ENCODE measurements around the gene BTN2A1. TPM values are rescaled to one million over a fixed set of nuclear protein-coding genes. Genes with fewer than 3 reads are reported as not detected.
A peak's percentile ranks its signal among the peaks of the same experiment; 100 is the strongest.
"Not testable (repeated sequence)": the region's sequence is repeated elsewhere in the genome, so short reads cannot be mapped to it uniquely, and the experiment has no call there.

Gene BTN2A1
- polyA plus RNA-seq, 1 of the 3 experiments (the other 2 are of a cell fraction) = 21.2 TPM

GRCh38 chr6:26457264-26457805, 420 bp upstream of the BTN2A1 start:
- peak; percentile 51 for DNase-seq
- peak overlapping the region; percentile 80 for H3K9ac ChIP-seq
- ChIA-PET CTCF (no interaction called here), POLR2A (no interaction called here)
- no peaks in the 10 kb centered on the region for H3K27me3 ChIP-seq (ENCODE audit: insufficient read depth)
- H3K4me1 ChIP-seq (ENCODE audit: control insufficient read depth in 1 of 2, insufficient read depth in 2 of 2, low read depth in 1 of 2, low read length in 1 of 2) = peaks cover 13 to 18% of the 10 kb centered on the region in 2 experiments; a peak in 1 of 4 replicates
- no peak for TF ChIP-seq RXRA (IDR thresholded peaks at IDR 0.05; ENCODE audit: borderline replicate concordance, low read depth)
- TF ChIP-seq RCOR1 (IDR thresholded peaks at IDR 0.05; ENCODE audit: low read length) = no peak
- no peaks in the 10 kb centered on the region for H3K9me2 ChIP-seq
- peaks cover 11 to 15% of the 10 kb centered on the region in 2 experiments for H3K36me3 ChIP-seq (replicated peaks in 1 of 2; ENCODE audit: control insufficient read depth in 1 of 2, insufficient read depth in 2 of 2, low read length in 1 of 2)
- H3K4me2 ChIP-seq = peak overlapping the region; percentile 90; the same call in 1 of the 2 replicates
- peak overlapping the region; percentile 74 to 75 for H3K27ac ChIP-seq (ENCODE audit: low read depth in 2 of 2, low read length in 1 of 2)
- peaks cover 42% of the 10 kb centered on the region for H3K79me2 ChIP-seq (ENCODE audit: insufficient read depth)
- H3F3A ChIP-seq (replicated peaks; ENCODE audit: insufficient read depth) = no peaks in the 10 kb centered on the region
- WGBS (ENCODE audit: low lambda C conversion rate) = 20% methylated on average over 8 of the region's 9 CpGs
- peak overlapping the region; percentile 98 for H2AFZ ChIP-seq (ENCODE audit: low read depth)
- no peaks in the 10 kb centered on the region for H4K20me1 ChIP-seq (ENCODE audit: insufficient read depth)
- peak overlapping the region; percentile 19 to 73; a peak in 3 of 4 replicates for H3K4me3 ChIP-seq (ENCODE audit: low read depth in 2 of 2, low read length in 1 of 2)
- no peaks in the 10 kb centered on the region for H3K9me3 ChIP-seq

- Histone ChIP-seq H3K36me3 (replicated peaks in 1 of 2; ENCODE audit: control insufficient read depth in 1 of 2, insufficient read depth in 2 of 2, low read length in 1 of 2) (peaks cover 30 to 33% of the 10 kb centered on the region in 2 experiments), H3K4me3 (ENCODE audit: low read depth in 2 of 2, low read length in 1 of 2) (peak overlapping the region in 1 of 2 experiments; percentile 8; a peak in 2 of 4 replicates), H3K9ac (no peak overlapping the region), H4K20me1 (ENCODE audit: insufficient read depth) (no peaks in the 10 kb centered on the region), H3K79me2 (ENCODE audit: insufficient read depth) (peaks cover 46% of the 10 kb centered on the region), H3K27me3 (ENCODE audit: insufficient read depth) (no peaks in the 10 kb centered on the region), H3K27ac (ENCODE audit: low read depth in 2 of 2, low read length in 1 of 2) (no peak overlapping the region), H3F3A (replicated peaks; ENCODE audit: insufficient read depth) (no peaks in the 10 kb centered on the region), H3K9me2 (no peaks in the 10 kb centered on the region), H2AFZ (ENCODE audit: low read depth) (no peak overlapping the region), H3K9me3 (no peaks in the 10 kb centered on the region), H3K4me1 (ENCODE audit: control insufficient read depth in 1 of 2, insufficient read depth in 2 of 2, low read depth in 1 of 2, low read length in 1 of 2) (peaks cover 13 to 18% of the 10 kb centered on the region in 2 experiments; a peak in 1 of 4 replicates), H3K4me2 (peak overlapping the region; percentile 90)
- no peak for TF ChIP-seq TAF1 (IDR thresholded peaks at IDR 0.05; ENCODE audit: borderline replicate concordance, low read depth, low read length)
- no peak for TF ChIP-seq SIN3A (IDR thresholded peaks at IDR 0.05; ENCODE audit: borderline replicate concordance, low read depth, low read length)
- no peak for TF ChIP-seq ZBTB33 (IDR thresholded peaks at IDR 0.05; ENCODE audit: borderline replicate concordance, low read depth)
- WGBS (ENCODE audit: low lambda C conversion rate) = 82% methylated on average over 16 of the region's 16 CpGs
- DNase-seq = no peak
- ChIA-PET POLR2A (no interaction called here), CTCF (no interaction called here)
Measured at GRCh38 chr6:26459023-26459810, 1.5 kb downstream of the BTN2A1 start.

GRCh38 chr6:26461353-26461752, 3.6 kb downstream of the BTN2A1 start:
- H3K9me2 ChIP-seq; H3K27me3 ChIP-seq (ENCODE audit: insufficient read depth); H3K9me3 ChIP-seq; H2AFZ ChIP-seq (ENCODE audit: low read depth); H3K4me3 ChIP-seq (ENCODE audit: low read depth in 2 of 2, low read length in 1 of 2); H3F3A ChIP-seq (replicated peaks; ENCODE audit: insufficient read depth); H3K27ac ChIP-seq (ENCODE audit: low read depth in 2 of 2, low read length in 1 of 2); H4K20me1 ChIP-seq (ENCODE audit: insufficient read depth); H3K9ac ChIP-seq; DNase-seq; POLR2A ChIA-PET: not testable (repeated sequence)
- H3K4me1 ChIP-seq (ENCODE audit: control insufficient read depth in 1 of 2, insufficient read depth in 2 of 2, low read depth in 1 of 2, low read length in 1 of 2) = peaks cover 13 to 18% of the 10 kb centered on the region in 2 experiments; a peak in 1 of 4 replicates
- CTCF ChIA-PET = interaction anchor here (1.8 kb wide), 1 partner anchor 120 kb away, joined by 8 read pairs; no protein-coding TSS in a partner anchor
- 78% methylated on average over 5 of the region's 5 CpGs for WGBS (ENCODE audit: low lambda C conversion rate)
- peak overlapping the region; percentile 30 for H3K4me2 ChIP-seq
- peaks cover 51 to 54% of the 10 kb centered on the region in 2 experiments for H3K36me3 ChIP-seq (replicated peaks in 1 of 2; ENCODE audit: control insufficient read depth in 1 of 2, insufficient read depth in 2 of 2, low read length in 1 of 2)
- H3K79me2 ChIP-seq (ENCODE audit: insufficient read depth) = peaks cover 46% of the 10 kb centered on the region
